Metanephros (tissue), 1 donor: Measurements from ENCODE around the gene UACA. TPM values are rescaled to one million over a fixed set of nuclear protein-coding genes. Genes with fewer than 3 reads are reported as not detected.

Experiments
- total RNA-seq: library from RNA; depleted of rRNA; stranded (reverse); fragments of >200 nt; gene quantifications from one replicate; pipeline ENCODE4 v1.2.3, GENCODE V29; 2014

The UACA gene
- 143 TPM for total RNA-seq

GRCh38 chr15:70763120-70763949 is at the start of gene UACA:
Gene UACA, minus strand, starts transcription at chr15:70763558. Its CDS starts 151 bp downstream, at chr15:70763407.

Other genes starting within 250 kb of the UACA start
- 7.1 TPM for gene LARP6, start 90.6 kb upstream of the UACA start, total RNA-seq
- gene THAP10, start 128.9 kb upstream of the UACA start, total RNA-seq = 2.8 TPM
- gene LRRC49, start 129.3 kb upstream of the UACA start, total RNA-seq = 28.7 TPM